LNCaP clone FGC (cell line): ENCODE results near the gene STRADB.
"Not testable (repeated sequence)": the region's sequence is repeated elsewhere in the genome, so short reads cannot be mapped to it uniquely, and the experiment has no call there.

ENCODE experiments used
- DNase-seq: peaks from one replicate; pipeline ENCODE4 v3.0.0-alpha.2; 2011; ENCODE audit warnings: low read depth
- H3K4me3 ChIP-seq: 2 replicates; pipeline ENCODE4 v1.5.1; 2011; ENCODE audit warnings: mild to moderate bottlenecking, low read depth, low read length, control low read depth
- TF ChIP-seq, protein P1 (sequence below): IDR thresholded peaks from 2 replicates; pipeline ENCODE4 v1.5.1; 2012; ENCODE audit warnings: mild to moderate bottlenecking; ENCODE audit not compliant: control insufficient read depth, insufficient read depth; ENCODE audit errors: extremely low read depth

Gene STRADB

GRCh38 chr2:201432038-201432620 lies 19.4 kb upstream of the STRADB start:
- TF ChIP-seq, protein P1, sequence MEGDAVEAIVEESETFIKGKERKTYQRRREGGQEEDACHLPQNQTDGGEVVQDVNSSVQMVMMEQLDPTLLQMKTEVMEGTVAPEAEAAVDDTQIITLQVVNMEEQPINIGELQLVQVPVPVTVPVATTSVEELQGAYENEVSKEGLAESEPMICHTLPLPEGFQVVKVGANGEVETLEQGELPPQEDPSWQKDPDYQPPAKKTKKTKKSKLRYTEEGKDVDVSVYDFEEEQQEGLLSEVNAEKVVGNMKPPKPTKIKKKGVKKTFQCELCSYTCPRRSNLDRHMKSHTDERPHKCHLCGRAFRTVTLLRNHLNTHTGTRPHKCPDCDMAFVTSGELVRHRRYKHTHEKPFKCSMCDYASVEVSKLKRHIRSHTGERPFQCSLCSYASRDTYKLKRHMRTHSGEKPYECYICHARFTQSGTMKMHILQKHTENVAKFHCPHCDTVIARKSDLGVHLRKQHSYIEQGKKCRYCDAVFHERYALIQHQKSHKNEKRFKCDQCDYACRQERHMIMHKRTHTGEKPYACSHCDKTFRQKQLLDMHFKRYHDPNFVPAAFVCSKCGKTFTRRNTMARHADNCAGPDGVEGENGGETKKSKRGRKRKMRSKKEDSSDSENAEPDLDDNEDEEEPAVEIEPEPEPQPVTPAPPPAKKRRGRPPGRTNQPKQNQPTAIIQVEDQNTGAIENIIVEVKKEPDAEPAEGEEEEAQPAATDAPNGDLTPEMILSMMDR: no peak
- H3K4me3 ChIP-seq: no peak overlapping the region
- DNase-seq: no peak

GRCh38 chr2:201432621-201433393 lies 18.7 kb upstream of the STRADB start:
- no peak overlapping the region for H3K4me3 ChIP-seq
- TF ChIP-seq, protein P1: no peak
- no peak for DNase-seq

GRCh38 chr2:201433394-201433995 lies 18.0 kb upstream of the STRADB start:
- no peak overlapping the region for H3K4me3 ChIP-seq
- no peak for DNase-seq

DNA sequence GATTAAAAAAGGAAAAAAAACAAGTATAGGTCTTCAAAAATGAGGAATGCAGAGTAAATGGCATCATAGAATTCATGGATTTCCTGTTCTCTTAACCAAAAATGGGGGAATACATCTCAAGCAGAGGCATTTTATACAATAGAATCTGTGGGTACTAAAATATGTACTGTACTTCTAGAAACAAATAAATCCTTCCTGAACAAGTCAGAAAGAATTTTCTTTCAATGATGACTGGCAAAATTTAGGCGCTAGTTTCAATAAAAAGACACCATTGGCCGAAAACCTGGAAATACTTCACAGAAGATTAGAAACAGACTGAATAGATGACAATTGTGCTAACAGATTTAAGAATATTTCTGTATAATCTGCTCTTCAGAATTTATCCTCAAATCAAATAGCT lies 15.4 kb upstream of the STRADB start:
- TF ChIP-seq, protein P1: no peak
- no peak overlapping the region for H3K4me3 ChIP-seq
- no peak for DNase-seq

More at GRCh38 chr2:201433394-201433995, 18.0 kb upstream of the STRADB start:
- TF ChIP-seq, protein P1: no peak

DNA sequence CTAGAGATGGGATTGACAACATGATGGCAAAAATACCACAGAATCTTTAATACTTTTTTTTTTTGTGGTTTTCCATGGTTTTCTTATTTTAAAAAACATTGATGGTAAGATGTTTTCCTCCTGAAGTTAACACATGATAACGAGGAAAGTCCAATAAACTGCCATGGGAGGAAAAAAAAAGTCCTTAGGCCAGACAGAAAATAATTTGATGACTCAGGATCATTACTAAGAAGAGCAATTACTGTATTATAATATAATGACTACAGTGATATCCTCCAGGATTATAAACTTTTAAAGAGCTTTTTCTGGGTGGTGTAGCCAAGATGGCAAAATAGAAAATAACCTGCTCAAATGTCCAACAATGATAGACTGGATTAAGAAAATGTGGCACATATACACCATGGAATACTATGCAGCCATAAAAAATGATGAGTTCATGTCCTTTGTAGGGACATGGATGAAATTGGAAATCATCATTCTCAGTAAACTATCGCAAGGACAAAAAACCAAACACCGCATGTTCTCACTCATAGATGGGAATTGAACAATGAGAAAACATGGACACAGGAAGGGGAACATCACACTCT lies 12.1 kb upstream of the STRADB start:
- DNase-seq: not testable (repeated sequence)

DNA sequence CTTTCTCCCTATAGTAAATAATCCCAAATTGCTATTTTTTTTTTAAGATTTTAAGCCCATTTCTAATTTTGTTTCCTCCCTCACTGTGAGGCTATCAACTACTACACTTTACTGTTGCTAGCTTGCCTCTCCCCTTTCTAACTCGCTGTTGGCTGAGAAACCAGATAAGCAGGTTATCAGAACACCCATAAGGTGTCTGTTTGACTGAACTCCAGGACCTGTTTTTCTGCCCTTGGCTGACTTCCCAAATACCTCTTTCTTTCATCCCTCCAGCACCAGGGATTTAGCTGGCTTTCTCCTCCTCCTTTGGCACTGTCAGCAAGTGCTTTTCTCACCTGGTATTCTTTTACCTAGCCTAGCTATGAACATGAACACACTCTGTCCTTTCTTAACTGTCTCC lies 11.4 kb upstream of the STRADB start:
- TF ChIP-seq, protein P1: no peak
- DNase-seq: peak; percentile 98
- H3K4me3 ChIP-seq: no peak overlapping the region

More for the DNA sequence above, 12.1 kb upstream of the STRADB start:
- H3K4me3 ChIP-seq: not testable (repeated sequence)

DNA sequence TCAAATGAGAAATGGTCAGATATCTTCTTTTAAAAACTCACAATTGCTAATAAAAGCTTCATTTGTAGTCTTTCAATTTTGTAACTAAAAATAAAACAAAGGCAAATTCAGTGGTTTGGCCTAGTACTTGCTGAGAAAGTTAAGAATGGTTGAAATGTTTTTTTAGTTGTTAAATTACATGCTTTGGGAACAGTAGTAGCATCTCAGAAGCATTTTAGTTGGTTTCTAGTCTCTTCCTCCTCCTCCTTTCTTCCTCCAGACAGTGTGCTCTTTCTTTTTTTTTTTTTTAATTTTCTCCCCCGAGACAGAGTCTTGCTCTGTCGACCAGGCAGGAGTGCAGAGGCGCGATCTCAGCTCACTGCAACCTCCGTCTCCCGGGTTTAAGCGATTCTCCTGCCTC lies 10.1 kb upstream of the STRADB start:
- no peak overlapping the region for H3K4me3 ChIP-seq
- no peak for DNase-seq
- TF ChIP-seq, protein P1: no peak
